Right lobe of liver (tissue), 6 donors: ENCODE results near the gene NUP43. TPM values are rescaled to one million over a fixed set of nuclear protein-coding genes. Genes with fewer than 3 reads are reported as not detected.

ENCODE experiments used
- ATAC-seq, 4 donors: fragments of 200-7000 bp; cut with Tn5 transposase; one replicate each; pipeline ENCODE4 v1.9.1; 2020; ENCODE audit warnings: mild to moderate bottlenecking in 4 of 4, moderate library complexity in 4 of 4
- DNase-seq, 3 donors: peaks; one replicate each; pipeline ENCODE4 v3.0.0-alpha.2; 2020
- H3K27ac ChIP-seq, 3 donors: fragments of 200-600 bp; one replicate each; pipeline ENCODE4 v1.8.0; 2022
- H3K27me3 ChIP-seq, 2 donors: fragments of 200-600 bp; one replicate each; pipeline ENCODE4 v1.8.0; 2022
- H3K36me3 ChIP-seq, 4 donors: fragments of 200-600 bp; sonication (generic) in 1 of 4; one replicate each; pipeline versions ENCODE4 v1.5.1 to v1.8.0; 2017 to 2022; ENCODE audit warnings: control low read depth in 1 of 4
- H3K4me1 ChIP-seq, 4 donors: fragments of 200-600 bp; sonication (generic) in 1 of 4; one replicate each; pipeline versions ENCODE4 v1.5.1 to v1.8.0; 2017 to 2022; ENCODE audit warnings: control low read depth in 1 of 4
- H3K4me3 ChIP-seq, 3 donors: fragments of 200-600 bp; one replicate each; pipeline ENCODE4 v1.8.0; 2022
- H3K9me3 ChIP-seq, 4 donors: fragments of 200-600 bp; sonication (generic) in 1 of 4; one replicate each; pipeline versions ENCODE4 v1.5.1 to v1.8.0; 2017 to 2022; ENCODE audit warnings: control low read depth in 1 of 4
- POLR2A ChIP-seq: fragments of 450-650 bp; IDR thresholded peaks from one replicate; pipeline ENCODE4 v1.6.1; 2017; ENCODE audit warnings: antibody characterized with exemption, mild to moderate bottlenecking
- WGBS: methylation state at CpG from one replicate; pipeline ENCODE4 v1.1.6; 2018; ENCODE audit warnings: low coverage, low lambda C conversion rate; ENCODE audit not compliant: insufficient coverage; ENCODE audit errors: missing lambda C conversion rate; 5-methylcytosine and 5-hydroxymethylcytosine counted together
- intact Hi-C, 2 donors: fragments of 100-400 bp; cut with DNase I; formaldehyde crosslinking; loops; one replicate each; pipeline versions ENCODE4 v1.11.2 to v1.14.1; 2022
- total RNA-seq, 6 experiments: library from RNA; depleted of rRNA in 2 of 6; stranded (reverse); fragments of >200 nt in 2 of 6; fragmentation: NEBNext Ultra II Directional in 3 of 6; extraction: Animal tissue kit (Norgen Biotek cat#: 25700) in 3 of 6; gene quantifications; one replicate each; pipeline versions ENCODE4 v1.1.0 to v1.2.4, GENCODE V29; 2016 to 2023
- TF ChIP-seq, protein P1 (sequence below), 4 donors: fragments of 200-600 bp in 3 of 4; fragments of 450-650 bp in 1 of 4; IDR thresholded peaks; one replicate each; pipeline versions ENCODE4 v1.5.1 to v1.8.0; 2016 to 2022; ENCODE audit warnings: antibody characterized with exemption in 4 of 4, mild to moderate bottlenecking in 2 of 4
- donor health status: DM: no; HTN: yes; CAD: no.
- donor health status: DM: no; HTN: no; CAD: no.
- donor health status: DM: no; HTN: no; CAD: no.
- donor health status: DM: no; HTN: yes; CAD: no.
- donor health status: DM: no; HTN: yes; CAD: no.

The NUP43 gene
- total RNA-seq, 6 experiments from 2014 or later = 8.8 to 15.9 (median 12.1) TPM

DNA sequence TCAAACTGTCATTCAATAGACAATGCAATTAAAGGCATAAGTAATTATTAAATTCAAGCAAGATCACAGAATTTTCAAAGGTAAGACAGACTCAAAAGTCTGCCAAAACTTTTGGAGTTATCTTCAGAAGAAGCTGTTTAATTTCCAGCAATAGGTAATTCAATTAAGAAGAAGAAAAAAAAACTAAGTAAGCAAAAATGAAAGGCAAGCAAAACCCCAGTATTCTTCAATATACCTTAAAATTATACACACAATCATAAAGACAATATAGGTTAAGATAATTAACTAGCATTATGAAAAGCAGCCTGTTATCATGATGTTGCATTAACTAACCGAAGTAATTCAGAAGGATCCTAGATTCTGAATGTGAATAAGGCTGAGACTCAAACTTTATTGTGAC, 31.9 kb downstream of the NUP43 start:
- TF ChIP-seq, protein P1, sequence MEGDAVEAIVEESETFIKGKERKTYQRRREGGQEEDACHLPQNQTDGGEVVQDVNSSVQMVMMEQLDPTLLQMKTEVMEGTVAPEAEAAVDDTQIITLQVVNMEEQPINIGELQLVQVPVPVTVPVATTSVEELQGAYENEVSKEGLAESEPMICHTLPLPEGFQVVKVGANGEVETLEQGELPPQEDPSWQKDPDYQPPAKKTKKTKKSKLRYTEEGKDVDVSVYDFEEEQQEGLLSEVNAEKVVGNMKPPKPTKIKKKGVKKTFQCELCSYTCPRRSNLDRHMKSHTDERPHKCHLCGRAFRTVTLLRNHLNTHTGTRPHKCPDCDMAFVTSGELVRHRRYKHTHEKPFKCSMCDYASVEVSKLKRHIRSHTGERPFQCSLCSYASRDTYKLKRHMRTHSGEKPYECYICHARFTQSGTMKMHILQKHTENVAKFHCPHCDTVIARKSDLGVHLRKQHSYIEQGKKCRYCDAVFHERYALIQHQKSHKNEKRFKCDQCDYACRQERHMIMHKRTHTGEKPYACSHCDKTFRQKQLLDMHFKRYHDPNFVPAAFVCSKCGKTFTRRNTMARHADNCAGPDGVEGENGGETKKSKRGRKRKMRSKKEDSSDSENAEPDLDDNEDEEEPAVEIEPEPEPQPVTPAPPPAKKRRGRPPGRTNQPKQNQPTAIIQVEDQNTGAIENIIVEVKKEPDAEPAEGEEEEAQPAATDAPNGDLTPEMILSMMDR (IDR thresholded peaks at IDR 0.05) = no peak
- TF ChIP-seq POLR2A = no peak
- 82% methylated on average over 1 of the region's 1 CpG for WGBS
- no peak overlapping the region for H3K4me3 ChIP-seq
- no peaks in the 10 kb centered on the region for H3K9me3 ChIP-seq
- no peak for ATAC-seq
- H3K27me3 ChIP-seq = no peaks in the 10 kb centered on the region
- intact Hi-C loops = no loop called here
- H3K36me3 ChIP-seq = no peaks in the 10 kb centered on the region
- DNase-seq = no peak
- H3K4me1 ChIP-seq = peaks cover 0 to 21% (median 4%) of the 10 kb centered on the region in 4 donors
- H3K27ac ChIP-seq = no peak overlapping the region

DNA sequence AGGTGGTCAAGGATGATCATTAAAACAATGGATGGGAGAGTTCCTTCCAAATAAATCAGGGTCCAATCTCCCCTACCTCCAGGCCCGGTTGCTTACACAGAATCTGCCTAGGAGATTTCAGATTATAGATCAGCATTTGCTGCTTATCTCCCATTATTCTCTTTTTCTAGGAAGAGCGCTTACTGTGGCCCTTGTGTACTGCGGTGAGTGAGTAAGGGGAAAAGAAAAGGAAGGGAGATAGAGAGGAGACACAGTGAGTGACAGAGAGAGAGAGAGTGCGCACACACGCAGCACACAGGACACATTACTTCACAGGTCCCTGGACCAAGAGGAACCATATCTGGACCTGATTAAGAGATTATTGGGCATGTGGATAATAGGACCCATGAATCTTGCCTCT, 34.6 kb downstream of the NUP43 start:
- H3K27me3 ChIP-seq = no peaks in the 10 kb centered on the region
- DNase-seq = no peak
- no peaks in the 10 kb centered on the region for H3K9me3 ChIP-seq
- TF ChIP-seq POLR2A = no peak
- TF ChIP-seq, protein P1 (IDR thresholded peaks at IDR 0.05) = no peak
- intact Hi-C loops = no loop called here
- no peak overlapping the region for H3K4me3 ChIP-seq
- ATAC-seq = no peak
- H3K27ac ChIP-seq = no peak overlapping the region
- peaks cover 0 to 17% (median 4%) of the 10 kb centered on the region in 4 donors for H3K4me1 ChIP-seq
- no peaks in the 10 kb centered on the region for H3K36me3 ChIP-seq
- 93% methylated on average over 5 of the region's 5 CpGs for WGBS

DNA sequence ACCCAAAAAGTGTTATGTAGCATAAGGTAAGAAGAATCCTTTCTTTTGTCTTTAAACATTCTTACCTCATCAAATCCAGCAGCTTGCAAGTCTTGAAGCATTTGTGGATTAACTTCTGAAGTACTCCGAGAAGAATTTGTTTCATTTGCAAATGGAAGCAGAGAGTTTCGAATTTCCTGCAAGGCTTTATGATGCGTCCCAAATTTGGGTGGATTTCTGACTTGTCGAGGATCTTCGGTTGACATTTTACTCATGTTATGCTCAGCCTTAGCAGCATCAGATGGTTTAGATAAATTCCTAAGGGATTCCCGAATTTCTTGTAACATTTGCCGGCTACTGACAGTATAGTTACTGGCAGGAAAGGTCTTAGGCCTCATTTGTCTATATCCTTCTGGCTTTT, 44.6 kb downstream of the NUP43 start:
- DNase-seq (no peak), ATAC-seq (no peak)
- Histone ChIP-seq H3K9me3 (no peaks in the 10 kb centered on the region), H3K27me3 (no peaks in the 10 kb centered on the region), H3K4me1 (no peaks in the 10 kb centered on the region), H3K4me3 (no peak overlapping the region), H3K27ac (no peak overlapping the region), H3K36me3 (peaks cover 0 to 3% (median 0%) of the 10 kb centered on the region in 4 donors)
- intact Hi-C loops = no loop called here
- TF ChIP-seq, protein P1 (IDR thresholded peaks at IDR 0.05) = no peak
- no peak for TF ChIP-seq POLR2A
- 87% methylated on average over 7 of the region's 7 CpGs for WGBS

DNA sequence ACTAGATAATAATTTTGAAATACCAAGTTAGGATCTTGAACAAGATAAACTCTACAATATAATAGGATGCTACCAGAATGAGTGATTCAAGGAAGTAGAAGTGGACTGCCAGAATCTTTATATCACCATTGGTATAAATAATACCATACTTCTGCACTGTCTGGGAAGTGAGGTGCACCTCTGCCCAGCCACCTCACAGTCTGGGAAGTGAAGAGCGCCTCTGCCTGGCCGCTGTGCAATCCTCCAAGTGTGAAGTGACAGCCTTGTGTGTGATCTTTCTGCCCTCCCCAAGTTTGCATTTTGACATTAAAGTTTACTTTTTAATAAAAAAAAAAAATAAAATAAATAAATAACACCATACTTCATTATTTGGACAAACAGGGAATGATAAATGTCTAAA, 47.2 kb downstream of the NUP43 start:
- DNase-seq (no peak), ATAC-seq (no peak)
- Histone ChIP-seq H3K9me3 (no peaks in the 10 kb centered on the region), H3K27ac (no peak overlapping the region), H3K4me1 (no peaks in the 10 kb centered on the region), H3K4me3 (no peak overlapping the region), H3K27me3 (no peaks in the 10 kb centered on the region), H3K36me3 (peaks cover 0 to 6% (median 4%) of the 10 kb centered on the region in 4 donors)
- TF ChIP-seq, protein P1 (IDR thresholded peaks at IDR 0.05) = no peak
- no peak for TF ChIP-seq POLR2A
- WGBS = 100% methylated on average over 1 of the region's 2 CpGs
- intact Hi-C loops = no loop called here

DNA sequence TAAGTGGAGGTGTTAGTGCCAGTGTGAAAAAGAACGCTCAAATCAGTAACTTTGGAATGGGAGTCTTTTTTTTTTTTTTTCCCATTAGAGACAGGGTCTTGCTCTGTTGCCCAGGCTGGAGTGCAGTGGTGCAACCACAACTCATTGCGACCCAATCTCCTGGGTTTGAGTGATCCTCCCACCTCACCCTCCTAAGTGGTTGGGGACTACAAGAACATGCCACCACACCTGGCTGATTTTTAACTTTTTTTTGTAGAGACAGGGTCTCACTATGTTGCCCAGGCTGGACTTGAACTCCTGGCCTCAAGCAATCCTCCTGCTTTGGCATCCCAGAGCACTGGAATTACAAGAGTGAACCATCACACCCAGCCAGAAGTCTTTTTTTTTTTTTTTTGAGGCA, 48.2 kb downstream of the NUP43 start:
- TF ChIP-seq, protein P1 (IDR thresholded peaks at IDR 0.05) = no peak
- TF ChIP-seq POLR2A = no peak
- H3K4me3 ChIP-seq = no peak overlapping the region
- H3K27me3 ChIP-seq = no peaks in the 10 kb centered on the region
- intact Hi-C loops = no loop called here
- H3K36me3 ChIP-seq = peaks cover 2 to 13% (median 8%) of the 10 kb centered on the region in 4 donors
- DNase-seq = no peak
- 94% methylated on average over 2 of the region's 2 CpGs for WGBS
- no peaks in the 10 kb centered on the region for H3K4me1 ChIP-seq
- no peak for ATAC-seq
- no peaks in the 10 kb centered on the region for H3K9me3 ChIP-seq
- H3K27ac ChIP-seq = no peak overlapping the region
